Measurements from ENCODE around the gene GNA14.

GNA14 gene

GRCh38 chr9:77512876-77513275 lies 135.2 kb downstream of the GNA14 start:
- Histone ChIP-seq H3K9me3 (ENCODE audit: control insufficient read depth, insufficient read depth, low read depth, low read length) (no peaks in the 10 kb centered on the region), H3K4me1 (ENCODE audit: control insufficient read depth, insufficient read depth, low read length) (no peaks in the 10 kb centered on the region), H3K4me3 (ENCODE audit: low read depth, low read length) (no peak overlapping the region), H3K27ac (ENCODE audit: extremely low read depth, low read depth, low read length) (no peak overlapping the region), H3K36me3 (ENCODE audit: control insufficient read depth in 2 of 2, insufficient read depth in 1 of 2, low read length in 2 of 2) (no peaks in the 10 kb centered on the region)
- no peak for TF ChIP-seq ZSCAN23 (tag by site-specific recombination; IDR thresholded peaks at IDR 0.05)
- ChIA-PET POLR2A (no interaction called here), CTCF (interaction anchor here (1.8 kb wide), 1 partner anchor 56 kb away, joined by 5 read pairs; no protein-coding TSS in a partner anchor)

- H3K4me3 ChIP-seq (ENCODE audit: low read depth, low read length), result no peak overlapping the region
- H3K36me3 ChIP-seq (ENCODE audit: control insufficient read depth in 2 of 2, insufficient read depth in 1 of 2, low read length in 2 of 2), result no peaks in the 10 kb centered on the region
- H3K4me1 ChIP-seq (ENCODE audit: control insufficient read depth, insufficient read depth, low read length), result no peaks in the 10 kb centered on the region
- POLR2A ChIA-PET, result no interaction called here
- no peaks in the 10 kb centered on the region for H3K9me3 ChIP-seq (ENCODE audit: control insufficient read depth, insufficient read depth, low read depth, low read length)
- H3K27ac ChIP-seq (ENCODE audit: extremely low read depth, low read depth, low read length), result no peak overlapping the region
- CTCF ChIA-PET, result interaction anchor here (0.8 kb wide), 1 partner anchor 489 kb away, joined by 3 read pairs; no protein-coding TSS in a partner anchor
- TF ChIP-seq ZEB2 (tag by site-specific recombination; IDR thresholded peaks at IDR 0.05), result no peak
- peak; percentile 86 for TF ChIP-seq ZFHX2 (tag by site-specific recombination; conservative IDR thresholded peaks at IDR 0.05)
- no peak for TF ChIP-seq ZNF549 (tag by site-specific recombination; IDR thresholded peaks at IDR 0.05)
- peak; percentile 82 for TF ChIP-seq EGR2 (tag by site-specific recombination; IDR thresholded peaks at IDR 0.05; ENCODE audit: low read depth)
Observed at GRCh38 chr9:77511525-77511924, 136.6 kb downstream of the GNA14 start.

- no peak overlapping the region for H3K4me3 ChIP-seq (ENCODE audit: low read depth, low read length)
- no peaks in the 10 kb centered on the region for H3K4me1 ChIP-seq (ENCODE audit: control insufficient read depth, insufficient read depth, low read length)
- POLR2A ChIA-PET, result no interaction called here
- CTCF ChIA-PET, result interaction anchor here (0.5 to 1.1 kb wide), 4 partner anchors 23 to 490 kb away, joined by 3 read pairs; no protein-coding TSS in a partner anchor
- H3K27ac ChIP-seq (ENCODE audit: extremely low read depth, low read depth, low read length), result no peak overlapping the region
- no peaks in the 10 kb centered on the region for H3K36me3 ChIP-seq (ENCODE audit: control insufficient read depth in 2 of 2, insufficient read depth in 1 of 2, low read length in 2 of 2)
- H3K9me3 ChIP-seq (ENCODE audit: control insufficient read depth, insufficient read depth, low read depth, low read length), result no peaks in the 10 kb centered on the region
- TF ChIP-seq ZFP37 (tag by site-specific recombination; IDR thresholded peaks at IDR 0.05) (no peak), SETDB1 (IDR thresholded peaks at IDR 0.05; ENCODE audit: insufficient read length, low read length) (no peak), TCF7L2 (IDR thresholded peaks at IDR 0.05; ENCODE audit: borderline replicate concordance, low read depth, low read length) (no peak), ZNF324 (tag by site-specific recombination; IDR thresholded peaks at IDR 0.05) (no peak)
Observed at GRCh38 chr9:77510666-77511065, 137.5 kb downstream of the GNA14 start.

- H3K36me3 ChIP-seq (ENCODE audit: control insufficient read depth in 2 of 2, insufficient read depth in 1 of 2, low read length in 2 of 2), result no peaks in the 10 kb centered on the region
- TF ChIP-seq IKZF3 (tag by site-specific recombination; IDR thresholded peaks at IDR 0.05) (no peak), ZNF776 (tag by site-specific recombination; IDR thresholded peaks at IDR 0.05; ENCODE audit: borderline replicate concordance) (no peak), ZBTB21 (tag by site-specific recombination; IDR thresholded peaks at IDR 0.05) (no peak), ZNF558 (tag by site-specific recombination; IDR thresholded peaks at IDR 0.05) (no peak), ZBTB8A (tag by site-specific recombination; IDR thresholded peaks at IDR 0.05) (no peak), HOXA7 (CRISPR knock-in tag; IDR thresholded peaks at IDR 0.05; ENCODE audit: borderline replicate concordance) (no peak), BCL11B (tag by site-specific recombination; IDR thresholded peaks at IDR 0.05; ENCODE audit: low read depth) (no peak), OVOL3 (tag by site-specific recombination; IDR thresholded peaks at IDR 0.05) (no peak)
Observed at GRCh38 chr9:77508396-77508795, 139.7 kb downstream of the GNA14 start.

More at GRCh38 chr9:77508396-77508795, 139.7 kb downstream of the GNA14 start:
- Histone ChIP-seq H3K4me3 (ENCODE audit: low read depth, low read length) (no peak overlapping the region), H3K4me1 (ENCODE audit: control insufficient read depth, insufficient read depth, low read length) (no peaks in the 10 kb centered on the region), H3K27ac (ENCODE audit: extremely low read depth, low read depth, low read length) (no peak overlapping the region), H3K9me3 (ENCODE audit: control insufficient read depth, insufficient read depth, low read depth, low read length) (no peaks in the 10 kb centered on the region)
- CTCF ChIA-PET, result interaction anchor here (0.7 to 1.1 kb wide), 2 partner anchors 13 to 51 kb away, joined by 3 read pairs; no protein-coding TSS in a partner anchor
- POLR2A ChIA-PET, result no interaction called here
